Measurements from ENCODE around the gene SRMS. TPM values are rescaled to one million over a fixed set of nuclear protein-coding genes. Genes with fewer than 3 reads are reported as not detected.

Gene SRMS
- total RNA-seq, 1 experiment from 2014 or later: 3.2 TPM

GRCh38 chr20:63543733-63544132 is 3.8 kb downstream of the SRMS start:
- ChIA-PET POLR2A (interaction anchor here (1.6 kb wide), 1 partner anchor 322 kb away, joined by 8 read pairs; the partner anchor contains the start of gene TPD52L2), CTCF (interaction anchor here (1.3 kb wide), 1 partner anchor 321 kb away, joined by 3 read pairs; the partner anchor contains the start of gene TPD52L2), RAD21 (ENCODE audit: low non-redundant PET in 1 of 2, low total read pairs in 2 of 2, uncharacterized antibody in 2 of 2, unreplicated experiment in 2 of 2) (no interaction called here)
- DNase-seq (ENCODE audit: low read depth, low spot score): no peak
- TF ChIP-seq TCF7L2 (IDR thresholded peaks at IDR 0.05; ENCODE audit: borderline replicate concordance, extremely low read depth, insufficient read depth, insufficient read length) (no peak), SRF (IDR thresholded peaks at IDR 0.05; ENCODE audit: low read depth) (no peak), JUND (IDR thresholded peaks at IDR 0.05) (no peak), YY1 (IDR thresholded peaks at IDR 0.05; ENCODE audit: extremely low read depth, insufficient replicate concordance, low read depth, low read length) (no peak), POLR2AphosphoS5 (IDR thresholded peaks at IDR 0.05; ENCODE audit: low read depth, low read length) (no peak)
- Histone ChIP-seq H3K27me3 (ENCODE audit: insufficient read depth, low read length) (no peaks in the 10 kb centered on the region), H3K79me2 (ENCODE audit: insufficient read depth, low read length) (no peaks in the 10 kb centered on the region), H3K4me2 (ENCODE audit: low read length) (peak overlapping the region; percentile 76; the same call in 1 of the 2 replicates), H3K4me1 (ENCODE audit: control insufficient read depth in 1 of 2, insufficient read depth in 2 of 2, low read length in 2 of 2) (peaks cover 45 to 84% of the 10 kb centered on the region in 2 experiments), H4K20me1 (ENCODE audit: insufficient read depth) (no peaks in the 10 kb centered on the region), H3K4me3 (replicated peaks in 1 of 2; ENCODE audit: low read depth in 1 of 2, low read length in 2 of 2) (no peak overlapping the region), H3K9me2 (ENCODE audit: insufficient read depth) (no peaks in the 10 kb centered on the region), H3K36me3 (ENCODE audit: control insufficient read depth in 1 of 2, insufficient read depth in 2 of 2, low read length in 2 of 2) (no peaks in the 10 kb centered on the region), H2AFZ (ENCODE audit: low read depth, low read length, poor library complexity, severe bottlenecking) (no peak overlapping the region), H3K9ac (ENCODE audit: low read length) (no peak overlapping the region), H3K9me3 (ENCODE audit: control insufficient read depth in 1 of 2, insufficient read depth in 1 of 2, low read depth in 1 of 2, low read length in 2 of 2) (no peaks in the 10 kb centered on the region), H3K27ac (ENCODE audit: low read depth, low read length) (no peak overlapping the region; the same call in 1 of the 2 replicates)
- intact Hi-C loops (cut with micrococcal nuclease): no loop called here
- BruUV-seq (replicated peaks): no TSS peak
- no peak for ATAC-seq

GRCh38 chr20:63543131-63543530 is 4.4 kb downstream of the SRMS start:
- Histone ChIP-seq H3K36me3 (ENCODE audit: control insufficient read depth in 1 of 2, insufficient read depth in 2 of 2, low read length in 2 of 2) (no peaks in the 10 kb centered on the region), H3K4me3 (replicated peaks in 1 of 2; ENCODE audit: low read depth in 1 of 2, low read length in 2 of 2) (peak overlapping the region; percentile 59 to 64), H3K9me3 (ENCODE audit: control insufficient read depth in 1 of 2, insufficient read depth in 1 of 2, low read depth in 1 of 2, low read length in 2 of 2) (no peaks in the 10 kb centered on the region), H3K9ac (ENCODE audit: low read length) (peak overlapping the region; percentile 67), H2AFZ (ENCODE audit: low read depth, low read length, poor library complexity, severe bottlenecking) (no peak overlapping the region), H3K4me2 (ENCODE audit: low read length) (peak overlapping the region; percentile 76), H3K9me2 (ENCODE audit: insufficient read depth) (no peaks in the 10 kb centered on the region), H3K27ac (ENCODE audit: low read depth, low read length) (peak overlapping the region; percentile 72), H3K4me1 (ENCODE audit: control insufficient read depth in 1 of 2, insufficient read depth in 2 of 2, low read length in 2 of 2) (peaks cover 49 to 87% of the 10 kb centered on the region in 2 experiments), H3K79me2 (ENCODE audit: insufficient read depth, low read length) (no peaks in the 10 kb centered on the region), H4K20me1 (ENCODE audit: insufficient read depth) (no peaks in the 10 kb centered on the region), H3K27me3 (ENCODE audit: insufficient read depth, low read length) (no peaks in the 10 kb centered on the region)
- DNase-seq (ENCODE audit: low read depth, low spot score) (no peak), ATAC-seq (no peak)
- no peak for TF ChIP-seq ZNF274 (IDR thresholded peaks at IDR 0.05; ENCODE audit: low read depth, low read length)
- no peak for TF ChIP-seq CEBPB (IDR thresholded peaks at IDR 0.05; ENCODE audit: low read depth)
- no peak for TF ChIP-seq EGR1 (IDR thresholded peaks at IDR 0.05; ENCODE audit: low read depth)
- no peak for TF ChIP-seq POLR2AphosphoS5 (IDR thresholded peaks at IDR 0.05; ENCODE audit: low read depth, low read length)
- TF ChIP-seq EZH2phosphoT487 (IDR thresholded peaks at IDR 0.05; ENCODE audit: borderline replicate concordance): no peak
- TF ChIP-seq ZBTB33 (IDR thresholded peaks at IDR 0.05; ENCODE audit: extremely low read depth, insufficient replicate concordance, low read length): no peak
- TF ChIP-seq FOSL1 (IDR thresholded peaks at IDR 0.05; ENCODE audit: low read depth): no peak
- TF ChIP-seq POLR2A (IDR thresholded peaks at IDR 0.05; ENCODE audit: borderline replicate concordance, extremely low read depth, insufficient read depth, insufficient read length): no peak
- no peak for TF ChIP-seq ATF3 (IDR thresholded peaks at IDR 0.05)
- no peak for TF ChIP-seq MAX (IDR thresholded peaks at IDR 0.05)
- TF ChIP-seq SRF (IDR thresholded peaks at IDR 0.05; ENCODE audit: low read depth): no peak
- no peak for TF ChIP-seq CTCF (IDR thresholded peaks at IDR 0.05 in 2 of 3, conservative IDR thresholded peaks at IDR 0.05 in 1 of 3; ENCODE audit: borderline replicate concordance in 1 of 3, insufficient read depth in 1 of 3, low read depth in 2 of 3, low read length in 2 of 3)
- ChIA-PET POLR2A (interaction anchor here (1.6 kb wide), 1 partner anchor 322 kb away, joined by 8 read pairs; the partner anchor contains the start of gene TPD52L2), RAD21 (ENCODE audit: low non-redundant PET in 1 of 2, low total read pairs in 2 of 2, uncharacterized antibody in 2 of 2, unreplicated experiment in 2 of 2) (no interaction called here), CTCF (interaction anchor here (1.3 kb wide), 1 partner anchor 322 kb away, joined by 3 read pairs; the partner anchor contains the start of gene TPD52L2)
- intact Hi-C loops (cut with micrococcal nuclease): no loop called here
- no TSS peak for BruUV-seq (replicated peaks)
